ENCODE results near the gene POLR3H.

The POLR3H gene

GRCh38 chr22:41480397-41480735 is 63.9 kb downstream of the POLR3H start:
- no peaks in the 10 kb centered on the region for H3K27me3 Mint-ChIP-seq (ENCODE audit: low read depth)
- no peak overlapping the region for H3K4me3 Mint-ChIP-seq
- H3K27ac Mint-ChIP-seq = no peak overlapping the region
- H3K4me1 Mint-ChIP-seq (ENCODE audit: low read depth) = peaks cover 10% of the 10 kb centered on the region
- H3K36me3 Mint-ChIP-seq (ENCODE audit: low read depth) = no peaks in the 10 kb centered on the region
- H3K9me3 Mint-ChIP-seq = no peaks in the 10 kb centered on the region

DNA sequence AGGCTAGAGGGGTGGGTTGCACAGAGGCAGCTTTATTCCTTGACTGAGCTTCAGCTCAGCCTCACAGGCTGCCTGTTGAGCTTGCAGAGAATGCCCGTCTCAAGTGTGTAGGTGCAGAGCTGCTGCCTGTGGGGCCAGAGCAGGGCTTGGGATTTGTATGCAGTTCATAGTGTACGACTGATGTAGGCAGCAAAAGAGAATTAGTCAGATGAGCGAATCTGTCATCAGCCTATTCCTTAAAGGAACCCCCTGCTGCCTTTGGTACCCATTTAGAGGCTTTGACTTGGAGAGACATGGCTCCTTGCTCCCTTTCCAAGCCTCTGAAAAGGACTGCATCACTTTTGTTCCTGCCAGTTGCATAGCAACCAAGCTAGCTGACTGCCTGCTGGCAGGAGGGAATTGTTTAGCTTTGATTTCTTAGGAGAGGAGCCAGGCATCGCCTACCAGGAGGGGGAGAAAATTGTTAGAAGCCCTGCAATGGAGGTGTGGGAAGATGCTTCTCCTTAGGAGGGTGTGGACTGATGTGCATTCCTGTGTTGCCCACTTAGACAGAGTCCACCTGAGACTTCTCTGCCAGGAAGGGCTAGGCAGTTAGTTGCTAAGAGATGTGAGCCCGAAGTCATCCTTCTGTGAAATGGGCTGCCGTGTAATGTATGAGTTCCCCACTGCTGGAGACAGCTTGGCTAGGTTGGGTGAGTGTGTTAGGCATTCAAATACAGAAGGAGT is 64.4 kb downstream of the POLR3H start:
- no peak overlapping the region for H3K27ac Mint-ChIP-seq
- no peak overlapping the region for H3K4me3 Mint-ChIP-seq
- H3K36me3 Mint-ChIP-seq (ENCODE audit: low read depth) = no peaks in the 10 kb centered on the region
- H3K27me3 Mint-ChIP-seq (ENCODE audit: low read depth) = no peaks in the 10 kb centered on the region
- peaks cover 10% of the 10 kb centered on the region for H3K4me1 Mint-ChIP-seq (ENCODE audit: low read depth)
- no peaks in the 10 kb centered on the region for H3K9me3 Mint-ChIP-seq

DNA sequence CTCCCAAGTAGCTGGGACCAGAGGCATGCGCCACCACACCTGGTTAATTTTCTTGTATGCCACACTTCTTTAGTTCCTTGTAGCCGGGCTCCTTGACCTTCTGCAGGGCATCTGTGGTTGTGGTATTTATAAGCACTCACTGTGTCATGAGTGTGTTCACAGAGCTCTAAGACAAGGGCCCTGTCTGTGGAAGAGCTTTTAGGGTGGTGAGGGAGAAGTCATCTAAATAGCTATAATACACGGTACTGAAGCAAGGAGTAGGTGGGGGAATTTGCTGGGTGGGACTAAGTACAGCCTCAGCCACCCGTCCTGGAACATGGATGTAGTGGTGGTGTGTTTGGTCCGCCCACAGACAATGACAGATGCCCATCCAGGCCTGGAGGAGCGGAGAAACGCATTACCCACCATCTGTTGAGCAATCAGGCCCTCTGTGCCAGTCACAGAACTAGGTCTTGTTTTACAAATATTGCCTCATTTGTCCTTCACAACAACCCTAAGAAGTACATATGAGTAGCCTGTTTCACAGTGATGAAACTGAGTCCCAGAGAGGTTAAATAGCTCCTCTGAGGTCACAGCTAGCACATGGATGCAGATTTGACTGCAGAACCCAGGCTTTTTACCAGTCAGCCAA is 65.3 kb downstream of the POLR3H start:
- Mint-ChIP-seq H3K4me3 (no peak overlapping the region), H3K27me3 (ENCODE audit: low read depth) (no peaks in the 10 kb centered on the region), H3K9me3 (no peaks in the 10 kb centered on the region), H3K4me1 (ENCODE audit: low read depth) (peaks cover 10% of the 10 kb centered on the region), H3K36me3 (ENCODE audit: low read depth) (no peaks in the 10 kb centered on the region), H3K27ac (no peak overlapping the region)

DNA sequence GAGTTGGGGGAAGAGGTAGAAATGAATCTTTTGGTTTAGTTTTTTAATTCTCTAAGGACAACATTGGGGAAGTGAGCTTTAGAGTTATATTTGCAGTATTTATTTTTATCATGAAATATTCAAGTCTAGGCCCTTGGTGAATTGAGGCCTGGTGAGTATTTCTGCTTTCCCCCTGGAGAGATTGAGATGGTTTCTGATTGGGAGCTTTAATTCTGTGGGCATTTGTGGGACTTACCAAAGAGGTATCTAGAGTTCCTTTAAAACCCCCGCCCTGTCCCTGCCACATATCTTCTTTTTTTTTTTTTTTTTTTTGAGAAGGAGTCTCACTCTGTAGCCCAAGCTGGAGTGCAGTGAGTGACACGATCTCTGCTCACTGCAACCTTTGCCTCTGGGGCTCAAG is 65.8 kb downstream of the POLR3H start:
- H3K27ac Mint-ChIP-seq = no peak overlapping the region
- no peaks in the 10 kb centered on the region for H3K36me3 Mint-ChIP-seq (ENCODE audit: low read depth)
- no peak overlapping the region for H3K4me3 Mint-ChIP-seq
- peaks cover 14% of the 10 kb centered on the region for H3K4me1 Mint-ChIP-seq (ENCODE audit: low read depth)
- no peaks in the 10 kb centered on the region for H3K9me3 Mint-ChIP-seq
- no peaks in the 10 kb centered on the region for H3K27me3 Mint-ChIP-seq (ENCODE audit: low read depth)
